Natural killer cell (primary cell): ENCODE measurements around the gene NID1. TPM values are rescaled to one million over a fixed set of nuclear protein-coding genes. Genes with fewer than 3 reads are reported as not detected.

Experiments used
- ATAC-seq, 3 donors: fragments of 150-1000 bp in 2 of 3; fragments of 200-7000 bp in 1 of 3; cut with Tn5 transposase; 1 replicate in 1 of 3; 2 replicates in 2 of 3; pipeline ENCODE4 v1.10.0; 2021; ENCODE audit warnings: mild to moderate bottlenecking in 2 of 3, moderate library complexity in 2 of 3
- DNase-seq, 2 donors: peaks; one replicate each; pipeline versions ENCODE4 v3.0.0 to v3.0.0-alpha.2; 2013 to 2021; ENCODE audit warnings: mixed read lengths in 1 of 2
- H3K27ac ChIP-seq: one replicate; pipeline ENCODE4 v1.5.1; 2013; ENCODE audit warnings: mild to moderate bottlenecking, low read length
- H3K27me3 ChIP-seq: one replicate; pipeline ENCODE4 v1.6.1; 2013; ENCODE audit warnings: low read length; ENCODE audit not compliant: control insufficient read depth, insufficient read depth
- H3K36me3 ChIP-seq: one replicate; pipeline ENCODE4 v1.6.1; 2013; ENCODE audit warnings: low read length; ENCODE audit not compliant: control insufficient read depth, insufficient read depth
- H3K4me1 ChIP-seq: one replicate; pipeline ENCODE4 v1.6.1; 2013; ENCODE audit warnings: low read length; ENCODE audit not compliant: control insufficient read depth, insufficient read depth
- H3K4me3 ChIP-seq: one replicate; pipeline ENCODE4 v1.5.1; 2013; ENCODE audit warnings: low read length
- H3K9me3 ChIP-seq: one replicate; pipeline ENCODE4 v1.6.1; 2013; ENCODE audit warnings: low read length; ENCODE audit not compliant: control insufficient read depth, insufficient read depth
- H3K27ac Mint-ChIP-seq, 2 donors: one replicate each; pipeline ENCODE4 v1.8.0; 2022; ENCODE audit warnings: mild to moderate bottlenecking in 2 of 2, mixed read lengths in 2 of 2, moderate library complexity in 1 of 2
- H3K27me3 Mint-ChIP-seq, 2 donors: one replicate each; pipeline ENCODE4 v1.8.0; 2022; ENCODE audit warnings: low read depth in 2 of 2, mixed read lengths in 2 of 2
- H3K36me3 Mint-ChIP-seq: one replicate; pipeline ENCODE4 v1.8.0; 2022; ENCODE audit warnings: mixed read lengths
- H3K4me1 Mint-ChIP-seq, 2 donors: one replicate each; pipeline ENCODE4 v1.8.0; 2022; ENCODE audit warnings: mixed read lengths in 2 of 2
- H3K4me3 Mint-ChIP-seq: one replicate; pipeline ENCODE4 v1.8.0; 2022; ENCODE audit warnings: mild to moderate bottlenecking, moderate library complexity, mixed read lengths
- H3K9me3 Mint-ChIP-seq, 2 donors: one replicate each; pipeline ENCODE4 v1.8.0; 2022; ENCODE audit warnings: mixed read lengths in 2 of 2
- CTCF ChIP-seq: fragments of 200-600 bp; IDR thresholded peaks from one replicate; pipeline ENCODE4 v1.8.0; 2022; ENCODE audit warnings: antibody characterized with exemption
- WGBS: methylation state at CpG from one replicate; pipeline ENCODE4 v1.1.7; 2013; ENCODE audit warnings: missing lambda C conversion rate; ENCODE audit not compliant: insufficient coverage; 5-methylcytosine and 5-hydroxymethylcytosine counted together
- intact Hi-C: fragments of 100-400 bp; cut with micrococcal nuclease; formaldehyde crosslinking; loops from one replicate; pipeline ENCODE4 v1.14.2; 2022
- total RNA-seq, 4 donors: library from RNA; stranded (reverse); fragments of 120-200 nt in 1 of 4; gene quantifications; one replicate each; pipeline versions ENCODE4 v1.2.3 to v1.2.4, GENCODE V29; 2013 to 2022

The NID1 gene
- total RNA-seq, 3 donors from 2014 or later (not counting 1 experiment from before 2014, with no cell fraction given) = 0.32 to 0.92 (median 0.85) TPM

GRCh38 chr1:236103059-236103458 is 38.2 kb upstream of the NID1 start:
- no peaks in the 10 kb centered on the region for H3K9me3 Mint-ChIP-seq
- H3K27me3 ChIP-seq = no peaks in the 10 kb centered on the region
- no peaks in the 10 kb centered on the region for H3K9me3 ChIP-seq
- WGBS = 51% methylated on average over 4 of the region's 7 CpGs
- no peak overlapping the region for H3K27ac Mint-ChIP-seq
- peaks cover 5% of the 10 kb centered on the region in 2 donors for H3K4me1 Mint-ChIP-seq
- DNase-seq (no peak), ATAC-seq (no peak)
- H3K36me3 Mint-ChIP-seq = no peaks in the 10 kb centered on the region
- H3K4me1 ChIP-seq = peaks cover 3% of the 10 kb centered on the region
- H3K4me3 Mint-ChIP-seq = no peak overlapping the region
- intact Hi-C loops = loop anchor here (1.0 to 10.0 kb wide), 4 partner anchors 387 to 1459 kb away; no protein-coding TSS in a partner anchor
- H3K36me3 ChIP-seq = no peaks in the 10 kb centered on the region
- no peak overlapping the region for H3K27ac ChIP-seq
- TF ChIP-seq CTCF = no peak
- no peaks in the 10 kb centered on the region for H3K27me3 Mint-ChIP-seq
- H3K4me3 ChIP-seq = no peak overlapping the region

- H3K9me3 Mint-ChIP-seq = no peaks in the 10 kb centered on the region
- Histone ChIP-seq H3K27ac (no peak overlapping the region), H3K27me3 (no peaks in the 10 kb centered on the region), H3K4me3 (no peak overlapping the region), H3K36me3 (no peaks in the 10 kb centered on the region), H3K9me3 (no peaks in the 10 kb centered on the region), H3K4me1 (peaks cover 3% of the 10 kb centered on the region)
- H3K4me1 Mint-ChIP-seq = peaks cover 5% of the 10 kb centered on the region in 2 donors
- H3K27me3 Mint-ChIP-seq = peaks cover 0 to 2% of the 10 kb centered on the region in 2 donors
- intact Hi-C loops = loop anchor here (1.0 to 10.0 kb wide), 4 partner anchors 388 to 1460 kb away; no protein-coding TSS in a partner anchor
- no peak for TF ChIP-seq CTCF
- no peaks in the 10 kb centered on the region for H3K36me3 Mint-ChIP-seq
- H3K4me3 Mint-ChIP-seq = no peak overlapping the region
- H3K27ac Mint-ChIP-seq = no peak overlapping the region
- DNase-seq = no peak
- no peak for ATAC-seq
- WGBS = 86% methylated on average over 10 of the region's 11 CpGs
These were observed 37.7 kb upstream of the NID1 start for GRCh38 chr1:236102611-236103010.

GRCh38 chr1:236101233-236102200 is 36.6 kb upstream of the NID1 start:
- Mint-ChIP-seq H3K9me3 (no peaks in the 10 kb centered on the region), H3K27ac (no peak overlapping the region), H3K4me3 (no peak overlapping the region), H3K4me1 (peaks cover 5% of the 10 kb centered on the region in 2 donors), H3K36me3 (no peaks in the 10 kb centered on the region), H3K27me3 (peaks cover 0 to 3% of the 10 kb centered on the region in 2 donors)
- DNase-seq (no peak), ATAC-seq (peak in 1 of 3 donors; percentile 18)
- no peak for TF ChIP-seq CTCF
- WGBS = 71% methylated on average over 9 of the region's 10 CpGs
- no peak overlapping the region for H3K27ac ChIP-seq
- intact Hi-C loops = loop anchor here (5.0 to 10.0 kb wide), 2 partner anchors 663 to 1461 kb away; no protein-coding TSS in a partner anchor
- H3K36me3 ChIP-seq = no peaks in the 10 kb centered on the region
- no peaks in the 10 kb centered on the region for H3K27me3 ChIP-seq
- H3K4me3 ChIP-seq = no peak overlapping the region
- peaks cover 3% of the 10 kb centered on the region for H3K4me1 ChIP-seq
- H3K9me3 ChIP-seq = no peaks in the 10 kb centered on the region
